Ovary (tissue), 9 donors: Measurements from ENCODE around the gene RERE. TPM values are rescaled to one million over a fixed set of nuclear protein-coding genes. Genes with fewer than 3 reads are reported as not detected.

Source experiments
- DNase-seq, 5 donors: peaks; one replicate each; pipeline ENCODE4 v3.0.0-alpha.2; 2019 to 2020
- H3K27ac ChIP-seq, 2 donors: fragments of 200-600 bp; one replicate each; pipeline versions ENCODE4 v1.5.1 to v1.8.0; 2019 to 2022
- H3K27me3 ChIP-seq: fragments of 200-600 bp; one replicate; pipeline ENCODE4 v1.8.0; 2022
- H3K36me3 ChIP-seq: fragments of 200-600 bp; sonication (generic); one replicate; pipeline ENCODE4 v1.5.1; 2019
- H3K4me1 ChIP-seq: one replicate; pipeline ENCODE4 v1.8.1; 2013; ENCODE audit warnings: mild to moderate bottlenecking, moderate library complexity; ENCODE audit not compliant: insufficient read depth
- H3K4me3 ChIP-seq: fragments of 200-600 bp; sonication (generic); one replicate; pipeline ENCODE4 v1.5.1; 2017
- H3K9me3 ChIP-seq, 2 donors: fragments of 200-600 bp in 1 of 2; sonication (generic) in 1 of 2; one replicate each; pipeline versions ENCODE4 v1.5.1 to v1.8.1; 2013 to 2019; ENCODE audit warnings: mild to moderate bottlenecking in 1 of 2, moderate library complexity in 1 of 2
- CTCF ChIP-seq, 3 donors: fragments of 450-650 bp in 2 of 3; fragments of 200-600 bp in 1 of 3; IDR thresholded peaks; one replicate each; pipeline versions ENCODE4 v1.5.1 to v1.8.0; 2016 to 2022; ENCODE audit warnings: antibody characterized with exemption in 3 of 3, mild to moderate bottlenecking in 1 of 3
- EP300 ChIP-seq: sonication (generic); formaldehyde crosslinking; IDR thresholded peaks from one replicate; pipeline ENCODE4 v1.6.1; 2017; ENCODE audit warnings: antibody characterized with exemption
- POLR2A ChIP-seq: fragments of 450-650 bp; IDR thresholded peaks from one replicate; pipeline ENCODE4 v1.6.1; 2017; ENCODE audit warnings: antibody characterized with exemption, mild to moderate bottlenecking, moderate library complexity
- WGBS, 3 donors: extraction: QIAGEN DNeasy Blood & Tissue Kit in 1 of 3; methylation state at CpG; one replicate each; pipeline versions ENCODE4 v1.1.5 to v1.1.7; 2013 to 2017; 5-methylcytosine and 5-hydroxymethylcytosine counted together
- intact Hi-C, 4 donors: fragments of 100-400 bp; cut with DNase I; formaldehyde crosslinking; loops; one replicate each; pipeline versions ENCODE4 v1.11.0 to v1.15.1; 2022 to 2023
- polyA plus RNA-seq, 2 donors: library from polyadenylated mRNA; stranded (reverse); fragments of 200-250 nt in 1 of 2; fragments of 350-450 nt in 1 of 2; fragmentation: Illumina TruSeq in 1 of 2; extraction: RNeasy Lipid Tissue Mini Kit (QIAGEN cat#74804) in 1 of 2; gene quantifications; one replicate each; pipeline ENCODE4 v1.2.3, GENCODE V29; 2013 to 2014
- total RNA-seq, 7 donors: library from RNA; depleted of rRNA in 2 of 7; stranded (reverse); fragments of >200 nt in 2 of 7; fragmentation: NEBNext Ultra II Directional in 3 of 7; extraction: Animal tissue kit (Norgen Biotek cat#: 25700) in 3 of 7; gene quantifications; one replicate each; pipeline versions ENCODE4 v1.1.0 to v1.2.4, GENCODE V29; 2016 to 2023
- donor health status: DM: no; HTN: no; CAD: no; lungs with moderate emphysema.
- donor health status: DM: no; HTN: no; CAD: no.
- donor health status: Bipolar disorder and iron deficiency.
- donor health status: DM: yes; HTN: yes; CAD: no.
- donor health status: DM: no; HTN: no; CAD: no.
- donor health status: DM: yes; HTN: yes; CAD: no.

RERE gene
- total and polyA plus RNA-seq, 9 donors: 36.7 to 119 (median 114) TPM

GRCh38 chr1:8794605-8795004 lies 22.8 kb downstream of the RERE start:
- no peak for DNase-seq
- Histone ChIP-seq H3K27me3 (no peaks in the 10 kb centered on the region), H3K27ac (no peak overlapping the region), H3K9me3 (no peaks in the 10 kb centered on the region), H3K4me1 (no peaks in the 10 kb centered on the region), H3K36me3 (no peaks in the 10 kb centered on the region), H3K4me3 (no peak overlapping the region)
- intact Hi-C loops: no loop called here
- no peak for TF ChIP-seq EP300
- no peak for TF ChIP-seq CTCF (IDR thresholded peaks at IDR 0.05)
- no peak for TF ChIP-seq POLR2A
- WGBS, 3 donors: 92 to 95% (median 93%) methylated on average over 3 of the region's 3 CpGs

GRCh38 chr1:8791819-8792218 lies 25.6 kb downstream of the RERE start:
- DNase-seq: no peak
- Histone ChIP-seq H3K4me3 (no peak overlapping the region), H3K9me3 (no peaks in the 10 kb centered on the region), H3K27me3 (no peaks in the 10 kb centered on the region), H3K27ac (no peak overlapping the region), H3K36me3 (no peaks in the 10 kb centered on the region), H3K4me1 (no peaks in the 10 kb centered on the region)
- TF ChIP-seq POLR2A: no peak
- no peak for TF ChIP-seq EP300
- no peak for TF ChIP-seq CTCF (IDR thresholded peaks at IDR 0.05)
- intact Hi-C loops: no loop called here
- 77 to 88% (median 83%) methylated on average over 3 of the region's 3 CpGs for WGBS, 3 donors

- Histone ChIP-seq H3K9me3 (no peaks in the 10 kb centered on the region), H3K4me1 (no peaks in the 10 kb centered on the region), H3K36me3 (no peaks in the 10 kb centered on the region), H3K27ac (no peak overlapping the region), H3K4me3 (no peak overlapping the region), H3K27me3 (no peaks in the 10 kb centered on the region)
- DNase-seq: no peak
- TF ChIP-seq CTCF (IDR thresholded peaks at IDR 0.05): no peak
- TF ChIP-seq POLR2A: no peak
- TF ChIP-seq EP300: no peak
- WGBS, 3 donors: 78 to 89% (median 79%) methylated on average over 1 of the region's 1 CpG
- intact Hi-C loops: no loop called here
These were observed 26.5 kb downstream of the RERE start for GRCh38 chr1:8790987-8791386.

- intact Hi-C loops: no loop called here
- 97 to 98% (median 98%) methylated on average over 6 of the region's 6 CpGs for WGBS, 3 donors
These were observed 27.0 kb downstream of the RERE start for GRCh38 chr1:8790478-8790877.

More at GRCh38 chr1:8790478-8790877, 27.0 kb downstream of the RERE start:
- no peak for DNase-seq
- Histone ChIP-seq H3K27ac (no peak overlapping the region), H3K4me1 (no peaks in the 10 kb centered on the region), H3K27me3 (no peaks in the 10 kb centered on the region), H3K4me3 (no peak overlapping the region), H3K36me3 (no peaks in the 10 kb centered on the region), H3K9me3 (no peaks in the 10 kb centered on the region)
- TF ChIP-seq CTCF (IDR thresholded peaks at IDR 0.05): no peak
